Kidney capillary endothelial cell (primary cell): ENCODE measurements around the gene NUDT3.
"Not testable (repeated sequence)": the region's sequence is repeated elsewhere in the genome, so short reads cannot be mapped to it uniquely, and the experiment has no call there.

Experiments
- DNase-seq: peaks from one replicate; pipeline ENCODE4 v3.0.0-alpha.2; 2018; ENCODE audit warnings: low spot score

Gene NUDT3

GRCh38 chr6:34285448-34286164 is 106.9 kb downstream of the NUDT3 start:
- no peak for DNase-seq

DNA sequence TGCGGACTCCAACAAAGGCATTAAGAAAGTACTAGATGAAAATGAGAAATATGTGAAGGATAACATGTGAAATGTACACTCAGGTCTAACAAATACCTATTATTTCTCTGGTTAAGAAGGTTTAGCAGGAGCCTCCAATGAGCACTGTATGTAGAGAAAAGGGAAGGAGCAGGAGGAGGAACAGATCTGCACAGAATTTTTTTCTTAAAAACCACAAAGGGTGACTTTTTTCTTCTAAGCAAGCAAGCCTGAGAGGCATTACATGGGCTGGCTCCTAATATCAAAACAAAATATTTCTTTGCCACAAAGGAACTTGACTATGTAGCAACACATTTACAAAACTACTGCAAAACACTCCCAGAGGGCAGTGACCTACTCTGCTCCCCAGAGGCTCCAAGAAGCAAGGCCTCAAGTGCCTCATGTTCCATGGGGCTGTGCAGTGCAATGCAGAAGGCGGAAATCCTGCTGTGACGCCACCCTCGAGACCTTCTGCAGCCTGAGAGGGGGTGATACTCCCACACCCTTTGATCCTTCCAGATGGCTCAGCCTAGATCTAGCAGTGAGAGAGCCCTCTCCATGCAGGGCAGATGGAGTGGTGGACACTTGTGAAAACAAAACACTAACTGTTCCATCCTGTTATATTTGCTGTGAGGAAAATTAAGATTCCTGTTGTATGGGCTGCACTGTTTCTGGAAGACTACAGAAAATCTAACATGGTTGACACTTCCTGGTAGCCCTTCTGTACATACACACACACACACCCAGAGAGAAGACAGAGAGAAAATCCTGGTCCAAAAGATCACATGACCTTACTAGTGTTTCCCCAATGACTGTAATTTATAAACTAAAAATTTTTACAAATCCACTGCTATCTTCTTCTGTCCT is 107.7 kb downstream of the NUDT3 start:
- DNase-seq, result no peak

DNA sequence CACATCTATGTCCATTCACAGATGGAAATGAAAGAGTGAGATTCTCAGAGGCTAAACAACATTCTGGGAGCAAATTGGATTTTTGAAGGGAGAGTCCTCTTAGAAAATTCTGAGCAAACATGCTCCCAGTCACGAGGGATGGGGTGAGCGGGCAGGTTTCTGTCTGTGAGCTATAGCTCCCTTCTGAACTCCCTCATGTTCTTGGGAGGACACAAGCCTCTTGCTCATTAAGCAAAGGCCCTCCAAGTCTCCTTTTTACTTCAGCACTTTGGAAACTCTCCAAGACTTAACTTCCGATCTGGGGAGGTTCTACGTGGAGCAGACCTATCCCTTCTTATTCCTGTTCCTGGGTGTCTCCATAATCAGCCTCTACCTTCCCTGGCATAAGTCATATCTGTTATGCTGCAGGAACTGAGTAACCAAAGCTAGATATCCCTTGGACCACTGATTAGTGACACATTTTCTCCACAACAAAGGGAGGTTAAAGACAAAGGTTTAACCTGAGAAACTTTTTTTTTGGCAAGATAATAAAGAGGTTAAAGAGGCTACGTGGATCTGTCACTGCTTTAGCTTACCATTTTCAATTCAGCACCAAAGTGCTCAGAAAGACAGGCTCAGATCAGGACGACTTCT is 110.7 kb downstream of the NUDT3 start:
- peak; percentile 40 for DNase-seq

DNA sequence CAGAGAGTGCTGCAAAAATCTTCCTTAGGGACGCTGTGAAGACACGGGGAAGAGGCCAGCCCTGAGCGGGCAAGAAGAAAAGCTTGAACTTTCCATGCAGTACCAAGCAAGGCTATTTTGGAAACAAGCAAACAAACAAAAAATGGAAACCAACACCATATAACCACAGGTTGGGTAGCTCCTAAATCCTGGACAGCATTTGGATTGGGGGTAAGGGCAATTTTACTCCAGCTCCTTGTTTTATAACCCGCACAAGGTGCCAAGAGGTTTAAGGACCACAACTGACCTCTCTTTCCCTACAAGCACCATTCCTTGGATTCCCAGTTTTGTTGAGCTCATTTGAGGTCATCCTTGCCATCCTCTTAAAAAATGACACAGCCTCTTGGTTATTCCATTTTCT is 112.3 kb downstream of the NUDT3 start:
- DNase-seq, result no peak

DNA sequence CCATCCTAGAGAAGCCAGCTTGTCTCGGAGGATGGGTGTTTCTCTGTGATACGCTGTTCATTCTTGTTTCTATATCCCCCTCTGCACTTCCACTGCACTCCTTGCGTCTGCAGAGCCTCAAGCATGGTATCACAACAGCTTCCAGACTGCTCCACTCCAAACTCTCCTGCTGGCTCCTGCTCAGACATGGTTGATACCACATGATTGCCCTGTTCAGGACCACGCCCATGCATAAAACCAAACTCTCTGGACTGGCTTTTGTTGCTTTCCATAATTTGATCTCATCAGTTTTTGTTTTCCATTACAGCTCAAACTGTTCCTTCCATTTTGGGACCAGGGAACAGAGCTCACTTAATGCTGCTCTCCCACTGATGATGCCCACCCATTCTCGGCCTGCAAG is 113.6 kb downstream of the NUDT3 start:
- no peak for DNase-seq

DNA sequence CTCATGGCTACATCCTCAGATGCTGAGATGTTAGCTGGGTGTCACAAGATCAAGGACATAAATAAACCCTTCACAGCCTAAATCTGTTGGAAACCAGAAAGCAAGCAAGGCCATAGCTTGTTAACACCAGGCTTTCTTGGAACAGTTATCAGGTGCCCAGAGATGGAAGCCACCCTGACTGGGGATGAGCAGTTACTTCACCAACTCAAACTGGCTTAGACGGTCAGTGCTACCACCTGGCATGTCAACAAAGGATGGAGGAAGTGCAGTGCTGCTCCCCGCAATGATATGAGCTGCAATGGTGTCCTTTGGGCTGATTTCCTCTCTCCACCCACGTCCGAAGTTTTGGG is 114.7 kb downstream of the NUDT3 start:
- no peak for DNase-seq

DNA sequence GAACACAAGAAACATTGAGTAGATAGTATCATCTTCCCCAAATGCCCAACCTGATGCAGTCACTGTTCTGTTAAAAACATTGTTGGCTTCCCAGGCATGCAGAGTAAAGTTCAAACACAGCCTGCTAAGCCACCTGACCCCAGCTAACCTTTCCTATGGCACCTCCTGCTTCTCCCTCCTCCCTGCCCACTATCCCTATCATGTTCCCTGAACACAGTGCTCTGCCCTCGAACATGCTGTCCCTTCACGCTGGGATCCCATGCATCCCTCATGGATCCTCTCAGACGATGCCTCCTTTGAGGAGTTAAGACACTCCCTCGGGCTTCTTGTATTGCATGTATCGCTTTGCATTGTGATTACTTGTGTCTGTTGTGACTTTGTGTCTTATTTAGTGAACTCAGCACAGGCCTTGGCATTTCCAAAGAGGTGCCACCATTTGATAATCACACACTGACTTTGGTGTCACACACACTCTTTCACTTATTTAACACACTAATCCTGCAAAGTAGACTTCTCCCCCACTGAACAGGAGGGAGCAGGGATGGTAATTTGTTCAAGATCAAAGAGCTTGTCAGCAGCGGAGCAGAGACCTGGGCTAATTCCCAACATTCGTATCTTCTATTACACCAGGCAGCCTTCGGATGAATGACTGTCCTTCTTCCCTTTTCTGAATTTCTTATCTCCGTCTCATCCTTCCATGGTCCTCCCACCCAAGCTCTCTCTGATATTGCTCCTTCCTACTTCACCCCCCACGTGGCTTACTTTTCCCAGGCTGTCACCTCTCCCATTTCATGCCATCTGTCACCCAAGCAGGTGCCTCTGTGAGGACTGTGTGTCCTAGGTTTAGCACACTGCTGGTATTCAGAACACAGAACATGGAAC is 115.3 kb downstream of the NUDT3 start:
- no peak for DNase-seq

DNA sequence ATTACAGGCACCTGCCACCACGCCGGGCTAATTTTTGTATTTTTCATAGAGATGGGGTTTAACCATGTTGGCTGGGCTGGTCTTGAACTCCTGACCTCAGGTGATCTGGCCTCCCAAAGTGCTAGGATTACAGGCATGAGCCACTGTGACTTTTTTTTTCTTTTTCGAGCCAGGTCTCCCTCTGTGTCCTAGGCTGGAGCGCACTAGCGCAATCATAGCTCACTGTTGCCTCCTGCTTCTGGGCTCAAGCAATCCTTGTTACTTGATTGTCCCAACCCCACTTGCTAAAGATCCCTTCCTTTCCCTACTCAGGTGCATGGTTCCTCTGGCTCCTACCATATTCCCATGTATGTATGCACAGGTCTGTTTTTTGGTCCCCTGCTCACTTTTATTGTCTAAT is 116.3 kb downstream of the NUDT3 start:
- DNase-seq, result no peak

DNA sequence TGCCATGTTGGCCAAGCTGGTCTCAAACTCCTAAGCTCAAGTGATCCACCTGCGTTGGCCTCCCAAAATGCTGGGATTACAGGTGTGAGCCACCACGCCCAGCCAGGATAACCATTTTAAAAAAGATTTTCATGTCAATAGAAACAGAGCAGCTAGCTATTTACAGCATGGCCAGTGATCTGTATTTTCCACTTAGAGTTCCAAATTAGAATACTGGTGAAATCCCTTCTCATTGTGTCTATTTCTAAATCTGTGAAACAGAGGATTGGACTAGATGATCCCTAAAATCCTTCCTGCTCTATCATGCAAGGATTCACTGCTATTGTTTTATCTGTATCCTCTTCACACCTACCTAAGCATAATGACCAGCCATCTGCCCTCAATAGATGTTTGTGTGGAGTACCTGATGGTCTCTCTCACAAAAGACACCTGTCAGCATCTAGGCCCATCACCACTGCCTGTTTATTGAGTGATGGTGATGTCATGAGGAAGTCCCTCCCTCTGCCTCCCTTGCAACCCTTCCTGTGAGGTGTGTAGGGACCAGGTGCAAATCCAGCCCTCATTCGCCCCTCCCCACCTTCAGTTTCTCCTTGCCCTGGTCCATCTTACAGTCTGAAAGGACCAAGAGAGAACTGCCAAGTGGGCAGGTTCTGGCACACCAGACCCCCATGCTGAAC is 117.2 kb downstream of the NUDT3 start:
- DNase-seq, result no peak

DNA sequence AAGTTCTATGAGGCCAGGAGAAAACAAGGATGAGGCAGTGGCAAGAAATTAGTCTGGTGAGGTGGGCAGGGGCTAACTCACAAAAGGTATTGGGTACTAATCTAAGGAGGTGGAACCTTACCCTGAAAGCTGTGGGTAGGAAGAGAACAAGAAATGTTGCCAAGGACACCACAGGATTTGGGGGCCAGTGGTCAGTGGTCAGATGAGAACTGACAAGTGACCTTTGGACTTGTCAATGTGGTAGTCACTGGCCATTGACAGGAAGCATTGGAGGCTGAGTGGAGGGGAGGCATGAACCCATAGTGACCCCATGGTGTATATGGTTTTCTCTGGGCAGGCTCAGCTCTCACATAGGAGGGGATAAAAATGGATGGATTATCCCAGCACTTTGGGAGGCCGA is 118.3 kb downstream of the NUDT3 start:
- DNase-seq, result no peak

DNA sequence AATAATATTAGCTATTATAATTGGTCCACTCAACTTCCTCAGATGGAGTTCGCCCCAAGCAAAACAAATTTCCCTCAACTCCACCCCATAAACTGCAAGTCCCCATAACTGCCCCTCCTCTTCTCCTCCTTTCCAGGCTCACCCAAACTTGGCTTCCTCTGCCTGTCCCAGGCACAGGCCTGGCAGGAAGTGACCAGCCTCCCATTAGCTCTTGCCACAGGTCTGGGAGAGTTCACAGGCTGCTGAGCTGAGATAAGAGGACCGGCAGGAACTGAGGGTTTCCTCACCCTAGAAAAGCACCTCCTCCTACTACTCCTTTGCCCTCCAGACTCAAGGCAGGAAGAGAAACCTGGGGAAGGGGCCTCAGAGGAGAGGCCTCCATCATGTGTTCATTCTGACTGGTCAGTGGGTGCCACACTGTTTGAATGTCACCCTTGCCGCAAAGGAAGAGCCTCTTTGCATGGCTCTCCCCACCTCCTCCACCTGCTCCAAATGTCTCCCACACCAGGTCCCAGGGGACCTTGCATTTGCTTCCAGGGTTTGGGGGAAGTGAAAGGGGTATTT is 119.1 kb downstream of the NUDT3 start:
- peak; percentile 81 for DNase-seq

- DNase-seq, result no peak
Measured at GRCh38 chr6:34272013-34272926, 120.2 kb downstream of the NUDT3 start.

DNA sequence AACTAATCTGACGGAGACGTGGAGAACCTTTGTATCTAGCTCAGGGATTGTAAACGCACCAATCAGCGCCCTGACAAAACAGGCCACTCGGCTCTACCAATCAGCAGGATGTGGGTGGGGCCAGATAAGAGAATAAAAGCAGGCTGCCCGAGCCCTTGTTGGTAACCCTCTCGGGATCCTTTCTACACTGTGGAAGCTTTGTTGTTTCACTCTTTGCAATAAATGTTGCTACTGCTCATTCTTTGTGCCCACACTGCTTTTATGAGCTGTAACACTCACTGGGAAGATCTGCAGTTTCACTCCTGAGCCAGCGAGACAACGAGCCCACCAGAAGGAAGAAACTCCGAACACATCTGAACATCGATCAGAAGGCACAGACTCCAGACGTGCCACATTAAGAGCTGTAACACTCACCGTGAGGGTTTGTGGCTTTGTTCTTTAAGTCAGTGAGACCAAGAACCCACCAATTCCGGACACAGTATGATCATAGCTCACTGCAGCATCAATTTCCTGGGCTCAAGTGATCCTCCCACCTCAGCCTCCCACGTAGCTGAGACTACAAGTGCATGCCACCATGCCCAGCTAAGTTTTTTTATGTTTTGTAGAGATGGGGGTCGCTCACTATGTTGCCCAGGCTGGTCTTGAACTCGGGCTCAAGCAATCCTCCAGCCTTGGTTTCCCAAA is 122.7 kb downstream of the NUDT3 start:
- not testable (repeated sequence) for DNase-seq

DNA sequence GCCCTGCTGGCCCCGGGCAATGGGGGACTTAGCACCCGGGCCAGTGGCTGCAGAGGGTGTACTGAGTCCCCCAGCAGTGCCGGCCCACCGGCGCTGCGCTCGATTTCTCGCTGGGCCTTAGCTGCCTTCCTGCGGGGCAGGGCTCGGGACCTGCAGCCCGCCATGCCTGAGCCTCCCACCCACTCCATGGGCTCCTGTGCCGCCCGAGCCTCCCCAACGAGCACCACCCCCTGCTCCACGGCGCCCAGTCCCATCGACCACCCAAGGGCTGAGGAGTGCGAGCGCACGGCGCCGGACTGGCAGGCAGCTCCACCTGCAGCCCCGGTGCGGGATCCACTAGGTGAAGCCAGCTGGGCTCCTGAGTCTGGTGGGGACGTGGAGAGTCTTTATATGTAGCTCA is 123.3 kb downstream of the NUDT3 start:
- not testable (repeated sequence) for DNase-seq

DNA sequence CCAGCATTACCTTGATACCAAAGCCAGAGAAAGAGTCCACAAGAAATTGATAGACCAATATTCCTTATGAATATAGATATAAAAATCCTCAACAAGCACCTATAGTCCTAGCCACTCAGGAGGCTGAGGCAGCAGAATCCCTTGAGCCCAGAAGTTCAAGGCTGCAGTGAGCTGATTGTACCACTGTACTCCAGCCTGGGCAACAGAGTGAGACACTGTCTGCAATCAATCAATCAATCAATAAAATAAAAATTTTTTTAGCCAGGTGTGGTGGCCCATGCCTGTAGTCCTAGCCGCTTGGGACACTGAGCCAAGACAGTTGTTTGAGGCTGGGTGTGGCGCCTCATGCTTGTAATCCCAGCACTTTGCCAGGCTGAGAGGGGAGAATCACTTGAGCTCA is 124.7 kb downstream of the NUDT3 start:
- DNase-seq, result no peak

DNA sequence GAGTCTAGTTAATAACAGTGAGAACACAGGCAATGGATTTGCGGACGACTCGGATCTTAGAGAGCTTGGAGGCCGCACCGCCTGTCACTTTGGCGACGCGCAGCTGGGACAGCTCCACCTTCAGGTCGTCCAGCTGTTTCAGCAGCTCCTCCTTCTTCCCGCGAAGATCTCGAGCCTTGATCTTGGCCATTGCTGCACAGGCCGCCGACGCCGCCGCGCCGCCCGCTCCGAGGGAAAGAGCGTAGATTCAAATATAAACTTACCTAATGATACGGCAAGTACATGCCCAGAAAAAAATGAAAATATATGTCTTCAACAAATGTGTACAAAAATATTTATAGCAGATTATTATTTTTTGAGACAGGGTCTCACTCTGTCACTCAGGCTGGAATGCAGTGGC is 129.0 kb downstream of the NUDT3 start:
- not testable (repeated sequence) for DNase-seq

- no peak for DNase-seq
Measured at GRCh38 chr6:34260576-34261267, 131.7 kb downstream of the NUDT3 start.

- DNase-seq, result no peak
Measured at GRCh38 chr6:34259529-34260069, 132.9 kb downstream of the NUDT3 start.

DNA sequence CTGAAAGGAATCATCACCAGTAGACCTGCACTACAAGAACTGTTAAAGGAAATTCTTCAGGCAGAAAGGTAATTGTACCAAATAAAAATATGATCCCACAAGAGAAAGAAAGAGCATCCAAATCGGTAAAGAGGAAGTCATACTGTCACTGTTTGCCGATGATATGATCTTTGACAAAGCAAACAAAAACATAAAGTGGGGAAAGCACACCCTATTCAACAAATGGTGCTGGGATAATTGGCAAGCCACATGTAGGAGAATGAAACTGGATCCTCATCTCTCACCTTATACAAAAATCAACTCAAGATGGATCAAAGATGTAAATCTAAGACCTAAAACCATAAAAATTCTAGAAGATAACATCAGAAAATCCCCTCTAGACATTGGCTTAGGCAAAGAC is 140.1 kb downstream of the NUDT3 start:
- DNase-seq, result not testable (repeated sequence)
